Spleen (tissue), 11 donors: ENCODE measurements around the gene RBM4. TPM values are rescaled to one million over a fixed set of nuclear protein-coding genes. Genes with fewer than 3 reads are reported as not detected.

Experiments used
- DNase-seq: peaks from one replicate; pipeline ENCODE4 v3.0.0-alpha.2; 2020
- H3K27ac ChIP-seq, 8 donors: fragments of 200-600 bp; sonication (generic) in 7 of 8; 1 replicate in 4 of 8; 2 replicates in 4 of 8; pipeline versions ENCODE4 v1.5.0 to v1.8.0; 2016 to 2021; ENCODE audit warnings: inconsistent platforms in 4 of 8, mild to moderate bottlenecking in 4 of 8, moderate library complexity in 1 of 8
- H3K27me3 ChIP-seq, 7 donors: fragments of 200-600 bp; sonication (generic) in 6 of 7; replicated peaks in 1 of 7; 1 replicate in 4 of 7; 2 replicates in 3 of 7; pipeline versions ENCODE4 v1.5.0 to v1.8.0; 2016 to 2021; ENCODE audit warnings: inconsistent platforms in 3 of 7, mild to moderate bottlenecking in 1 of 7
- H3K36me3 ChIP-seq, 6 donors: fragments of 200-600 bp; sonication (generic) in 5 of 6; 1 replicate in 4 of 6; 2 replicates in 2 of 6; pipeline versions ENCODE4 v1.5.0 to v1.8.0; 2016 to 2021; ENCODE audit warnings: inconsistent platforms in 2 of 6
- H3K4me1 ChIP-seq, 6 donors: fragments of 200-600 bp; sonication (generic) in 5 of 6; 1 replicate in 3 of 6; 2 replicates in 3 of 6; pipeline versions ENCODE4 v1.5.0 to v1.8.0; 2016 to 2021; ENCODE audit warnings: inconsistent platforms in 3 of 6
- H3K4me3 ChIP-seq, 8 donors: fragments of 200-600 bp; sonication (generic) in 7 of 8; 1 replicate in 4 of 8; 2 replicates in 4 of 8; pipeline versions ENCODE4 v1.5.0 to v1.8.0; 2016 to 2021; ENCODE audit warnings: inconsistent platforms in 4 of 8, mild to moderate bottlenecking in 4 of 8, moderate library complexity in 2 of 8
- H3K9me3 ChIP-seq, 8 donors: fragments of 200-600 bp; sonication (generic) in 7 of 8; 1 replicate in 4 of 8; 2 replicates in 4 of 8; pipeline versions ENCODE4 v1.5.0 to v1.8.0; 2016 to 2021; ENCODE audit warnings: inconsistent platforms in 4 of 8
- POLR2A ChIP-seq, 3 donors: fragments of 450-650 bp; IDR thresholded peaks; one replicate each; pipeline ENCODE4 v1.5.1; 2017; ENCODE audit warnings: antibody characterized with exemption in 3 of 3, mild to moderate bottlenecking in 1 of 3
- POLR2AphosphoS5 ChIP-seq, 3 donors: sonication (generic); formaldehyde crosslinking; IDR thresholded peaks; one replicate each; pipeline ENCODE4 v1.5.1; 2017; ENCODE audit warnings: antibody characterized with exemption in 3 of 3
- WGBS, 5 donors: extraction: QIAGEN DNeasy Blood & Tissue Kit in 3 of 5; methylation state at CpG; one replicate each; pipeline versions ENCODE4 v1.1.5 to v1.1.7; 2013 to 2018; 5-methylcytosine and 5-hydroxymethylcytosine counted together
- intact Hi-C: fragments of 100-400 bp; cut with DNase I; formaldehyde crosslinking; loops from one replicate; pipeline ENCODE4 v1.15.0; 2023; ENCODE audit warnings: low total_unique reads
- polyA plus RNA-seq, 3 donors: library from polyadenylated mRNA; stranded (reverse); fragments of 200-250 nt; gene quantifications; one replicate each; pipeline ENCODE4 v1.2.1, GENCODE V29; 2013
- total RNA-seq, 7 donors: library from RNA; depleted of rRNA in 3 of 7; stranded (reverse); fragments of >200 nt in 3 of 7; fragmentation: NEBNext Ultra II Directional in 4 of 7; extraction: Animal tissue kit (Norgen Biotek cat#: 25700) in 4 of 7; gene quantifications; one replicate each; pipeline versions ENCODE4 v1.1.0 to v1.2.1, GENCODE V29; 2016 to 2021
- TF ChIP-seq, protein P1 (sequence below), 11 experiments: fragments of 200-600 bp in 7 of 11; fragments of 450-650 bp in 4 of 11; sonication (generic) in 4 of 11; IDR thresholded peaks in 8 of 11; conservative IDR thresholded peaks in 3 of 11; 1 replicate in 7 of 11; 2 replicates in 4 of 11; pipeline versions ENCODE4 v1.4.0 to v1.8.0; 2016 to 2021; ENCODE audit warnings: antibody characterized with exemption in 11 of 11, inconsistent platforms in 4 of 11, mild to moderate bottlenecking in 1 of 11
- donor health status: healthy with polysubstance abuse.
- donor health status: DM: no; HTN: no; CAD: no; lungs with moderate emphysema.
- donor health status: DM: no; HTN: no; CAD: no.
- donor health status: Bipolar disorder and iron deficiency.
- donor health status: healthy.
- donor health status: DM: no; HTN: no; CAD: no.
- donor health status: DM: yes; HTN: yes; CAD: no.

Gene RBM4
- total and polyA plus RNA-seq, 10 donors, result 70.1 to 139 (median 126) TPM

DNA sequence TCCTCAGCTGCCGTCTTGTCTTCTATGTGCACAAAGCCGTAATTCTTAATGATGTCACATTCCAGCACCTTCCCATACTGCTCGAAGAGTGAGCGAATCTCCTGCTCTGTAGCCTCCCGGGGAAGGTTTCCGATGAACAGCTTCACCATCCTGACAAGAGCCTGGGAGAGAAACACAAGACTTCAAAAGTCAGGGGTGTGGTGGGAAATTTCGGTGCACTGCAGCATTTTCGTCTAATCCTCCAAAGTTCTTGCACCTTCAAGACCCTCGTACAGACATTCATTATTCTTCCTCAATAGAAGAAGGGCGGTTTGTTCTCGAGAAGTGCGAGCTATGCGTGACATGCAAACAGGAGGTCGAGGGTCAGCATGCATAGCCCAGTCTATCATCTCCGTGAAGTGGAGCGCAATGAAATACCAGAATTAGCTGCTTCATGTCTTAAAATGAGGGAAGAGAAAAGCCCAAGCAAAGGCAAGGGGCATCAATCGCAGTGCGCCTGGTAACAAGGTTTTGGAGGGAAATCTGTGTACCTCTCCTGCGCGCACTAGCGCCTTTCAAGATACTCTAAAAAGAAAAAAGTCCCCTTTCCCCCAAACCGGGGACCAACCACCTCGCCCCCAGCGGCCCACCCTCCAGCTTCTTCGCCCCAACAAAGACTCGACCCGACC is 38.6 kb downstream of the RBM4 start:
- peak overlapping the region; percentile 85 to 97 (median 94) for H3K27ac ChIP-seq

DNA sequence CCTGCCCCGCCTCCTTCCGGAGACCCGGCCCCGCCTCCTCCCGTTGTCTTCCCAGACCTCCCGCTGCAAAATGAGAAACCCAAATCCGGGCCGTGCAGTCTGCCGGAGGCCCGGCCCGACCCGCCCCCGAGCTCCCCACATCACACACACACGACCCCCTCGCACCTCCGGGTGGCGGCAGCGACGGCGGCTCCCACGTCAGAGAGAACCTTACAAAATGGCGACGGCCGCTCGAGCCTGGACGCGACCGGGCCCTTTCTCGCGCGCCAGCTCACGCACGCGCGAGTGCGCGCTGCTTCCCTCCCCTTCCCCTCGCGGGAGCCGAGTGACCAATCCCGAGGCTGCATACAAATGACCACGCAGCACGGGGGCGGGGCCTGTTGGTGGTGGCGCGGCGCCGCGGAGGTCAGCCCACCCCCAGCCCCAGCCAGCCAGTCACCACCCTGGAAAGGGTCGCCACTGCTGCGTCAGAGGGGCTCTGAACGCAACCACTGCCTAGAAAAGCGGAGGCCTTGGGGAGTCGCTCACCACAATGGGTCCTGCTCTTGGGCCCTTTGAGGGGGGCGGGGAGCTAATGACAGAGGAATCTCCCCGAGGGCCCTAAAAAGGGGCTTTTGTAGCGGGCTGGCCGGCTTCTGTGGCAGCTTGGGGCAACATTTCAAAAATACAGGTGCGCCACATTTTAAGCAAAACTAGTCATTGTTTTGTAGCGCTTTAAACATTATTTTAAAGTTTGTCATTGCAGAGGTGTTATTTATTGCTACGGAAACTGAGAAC is 39.3 kb downstream of the RBM4 start, which contains the start of gene RBM4B:
Gene RBM4B (minus strand): TSS at position 289 of the 777 bp plus-strand sequence. CDS start 808 bp downstream, outside the sequence.
- Histone ChIP-seq H3K27me3 (no peaks in the 10 kb centered on the region), H3K9me3 (no peaks in the 10 kb centered on the region), H3K36me3 (no peaks in the 10 kb centered on the region), H3K4me3 (peak within 1 kb of the TSS; percentile 58 to 84 (median 72)), H3K27ac (peak within 1 kb of the TSS; percentile 85 to 97 (median 94)), H3K4me1 (peaks cover 35 to 58% (median 44%) of the 10 kb centered on the region in 6 donors)
- 0 to 1% (median 0%) methylated on average over 32 to 61 of the region's 61 CpGs for WGBS, 5 donors
- peak; percentile 98 for DNase-seq
- peak; percentile 11 to 79 (median 72) for TF ChIP-seq POLR2A (IDR thresholded peaks at IDR 0.05)
- TF ChIP-seq, protein P1, sequence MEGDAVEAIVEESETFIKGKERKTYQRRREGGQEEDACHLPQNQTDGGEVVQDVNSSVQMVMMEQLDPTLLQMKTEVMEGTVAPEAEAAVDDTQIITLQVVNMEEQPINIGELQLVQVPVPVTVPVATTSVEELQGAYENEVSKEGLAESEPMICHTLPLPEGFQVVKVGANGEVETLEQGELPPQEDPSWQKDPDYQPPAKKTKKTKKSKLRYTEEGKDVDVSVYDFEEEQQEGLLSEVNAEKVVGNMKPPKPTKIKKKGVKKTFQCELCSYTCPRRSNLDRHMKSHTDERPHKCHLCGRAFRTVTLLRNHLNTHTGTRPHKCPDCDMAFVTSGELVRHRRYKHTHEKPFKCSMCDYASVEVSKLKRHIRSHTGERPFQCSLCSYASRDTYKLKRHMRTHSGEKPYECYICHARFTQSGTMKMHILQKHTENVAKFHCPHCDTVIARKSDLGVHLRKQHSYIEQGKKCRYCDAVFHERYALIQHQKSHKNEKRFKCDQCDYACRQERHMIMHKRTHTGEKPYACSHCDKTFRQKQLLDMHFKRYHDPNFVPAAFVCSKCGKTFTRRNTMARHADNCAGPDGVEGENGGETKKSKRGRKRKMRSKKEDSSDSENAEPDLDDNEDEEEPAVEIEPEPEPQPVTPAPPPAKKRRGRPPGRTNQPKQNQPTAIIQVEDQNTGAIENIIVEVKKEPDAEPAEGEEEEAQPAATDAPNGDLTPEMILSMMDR (IDR thresholded peaks at IDR 0.05 in 8 of 11, conservative IDR thresholded peaks at IDR 0.05 in 3 of 11), result peak in 3 of 11 experiments; percentile 14 to 53 (median 28)
- peak; percentile 93 to 97 (median 95) for TF ChIP-seq POLR2AphosphoS5 (IDR thresholded peaks at IDR 0.05)
- intact Hi-C loops, result loop anchor here (5.0 kb wide), 1 partner anchor 270 kb away; no protein-coding TSS in a partner anchor

More for the DNA sequence above, 38.6 kb downstream of the RBM4 start:
- H3K4me3 ChIP-seq, result peak overlapping the region; percentile 58 to 84 (median 72)
- DNase-seq, result peak; percentile 25
- 14 to 24% (median 16%) methylated on average over 24 to 27 of the region's 27 CpGs for WGBS, 5 donors
- no peaks in the 10 kb centered on the region for H3K9me3 ChIP-seq
- H3K4me1 ChIP-seq, result peaks cover 35 to 65% (median 47%) of the 10 kb centered on the region in 6 donors
- intact Hi-C loops, result loop anchor here (5.0 kb wide), 1 partner anchor 270 kb away; no protein-coding TSS in a partner anchor
- no peak for TF ChIP-seq POLR2AphosphoS5 (IDR thresholded peaks at IDR 0.05)
- no peak for TF ChIP-seq POLR2A (IDR thresholded peaks at IDR 0.05)
- TF ChIP-seq, protein P1 (IDR thresholded peaks at IDR 0.05 in 8 of 11, conservative IDR thresholded peaks at IDR 0.05 in 3 of 11), result no peak
- H3K27me3 ChIP-seq, result no peaks in the 10 kb centered on the region
- H3K36me3 ChIP-seq, result no peaks in the 10 kb centered on the region

DNA sequence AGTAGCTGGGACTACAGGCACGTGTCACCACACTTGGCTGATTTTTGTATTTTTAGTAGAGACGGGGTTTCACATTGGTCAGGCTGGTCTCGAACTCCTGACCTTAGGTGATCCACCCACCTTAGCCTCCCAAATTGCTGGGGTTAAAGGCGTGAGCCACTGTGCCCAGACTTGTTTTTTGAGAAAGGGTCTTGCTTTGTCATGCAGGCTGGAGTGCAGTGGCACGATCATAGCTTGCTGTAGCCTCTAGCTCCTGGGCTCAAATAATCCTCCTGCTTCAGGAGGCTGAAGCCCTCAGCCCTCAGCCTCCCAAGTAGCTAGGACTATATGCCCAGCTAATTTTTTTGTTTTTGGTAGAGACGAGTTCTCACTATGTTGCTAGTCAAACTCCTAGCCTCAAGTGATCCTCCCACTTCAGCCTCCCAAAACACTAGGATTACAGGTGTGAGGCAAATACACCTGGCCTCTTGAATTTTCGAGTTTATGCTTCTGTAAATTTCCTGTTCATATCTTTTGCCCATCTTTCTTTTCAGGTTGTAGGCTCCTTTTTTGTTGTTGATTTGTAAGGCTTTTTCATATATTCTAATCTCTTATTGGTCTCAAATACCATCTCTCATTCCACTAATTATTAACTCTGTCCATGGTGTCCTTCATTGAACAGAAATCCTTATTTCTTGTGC is 42.6 kb downstream of the RBM4 start:
- Histone ChIP-seq H3K4me1 (peaks cover 11 to 32% (median 16%) of the 10 kb centered on the region in 6 donors), H3K9me3 (no peaks in the 10 kb centered on the region), H3K27ac (no peak overlapping the region), H3K27me3 (no peaks in the 10 kb centered on the region), H3K36me3 (no peaks in the 10 kb centered on the region), H3K4me3 (no peak overlapping the region)
- WGBS, 5 donors, result 85 to 92% (median 88%) methylated on average over 7 of the region's 7 CpGs
- intact Hi-C loops, result loop anchor here (2.0 kb wide), 1 partner anchor 102 kb away; no protein-coding TSS in a partner anchor
- peak; percentile 36 for DNase-seq
- TF ChIP-seq POLR2AphosphoS5 (IDR thresholded peaks at IDR 0.05), result no peak
- no peak for TF ChIP-seq POLR2A (IDR thresholded peaks at IDR 0.05)
- TF ChIP-seq, protein P1 (IDR thresholded peaks at IDR 0.05 in 8 of 11, conservative IDR thresholded peaks at IDR 0.05 in 3 of 11), result no peak
